GM12878 (cell line): ENCODE measurements around the gene SIRT7. TPM values are rescaled to one million over a fixed set of nuclear protein-coding genes. Genes with fewer than 3 reads are reported as not detected.

Source experiments
- ATAC-seq: fragments of 200-7000 bp; cut with Tn5 transposase; 3 replicates; pipeline ENCODE4 v1.9.1; 2020; ENCODE audit warnings: mild to moderate bottlenecking, moderate library complexity
- BruUV-seq: library from RNA; stranded (reverse); fragments of 400-500 nt; replicated peaks from 2 replicates; lab custom pipeline; 2021; lab: Mats Ljungman, UMichigan
- CTCF ChIA-PET: fragments of 300-600 bp; sonication (Branson Sonifier 250); formaldehyde crosslinking; extraction: SDS; loops from one replicate; lab custom pipeline; 2021; ENCODE audit warnings: inconsistent platforms; lab: Yijun Ruan, JAX
- POLR2A ChIA-PET: fragments of 350-600 bp; formaldehyde crosslinking; extraction: SDS; loops from one replicate; lab custom pipeline; 2021; ENCODE audit warnings: inconsistent platforms; lab: Charles Lee
- RAD21 ChIA-PET: fragments of 300-600 bp; sonication (Branson Sonifier 250); formaldehyde crosslinking; loops from one replicate; lab custom pipeline; 2023; ENCODE audit warnings: antibody characterized with exemption; ENCODE audit not compliant: unreplicated experiment; lab: Charles Lee
- SMC1A ChIA-PET: fragments of 300-600 bp; sonication (Branson Sonifier 250); formaldehyde crosslinking; loops from one replicate; lab custom pipeline; 2023; ENCODE audit not compliant: unreplicated experiment, uncharacterized antibody; lab: Charles Lee
- DNase-seq: peaks from one replicate; pipeline ENCODE4 v3.0.0-alpha.2; 2011; ENCODE audit warnings: low read depth, low spot score
- FAIRE-seq: peaks from 3 replicates; lab custom pipeline; 2011; peaks lifted over from hg19 to GRCh38; lab: Jason Lieb, UNC
- H2AFZ ChIP-seq: 2 replicates; pipeline ENCODE4 v1.6.0; 2011; ENCODE audit warnings: low read depth, low read length, control low read depth; ENCODE audit not compliant: control insufficient read depth
- H3K27ac ChIP-seq: 2 replicates; pipeline ENCODE4 v1.5.1; 2011; ENCODE audit warnings: control low read depth; ENCODE audit not compliant: control insufficient read depth, insufficient read depth
- H3K27me3 ChIP-seq, 2 experiments: replicated peaks in 1 of 2; 2 replicates each; pipeline versions ENCODE4 v1.6.0 to v1.6.1; 2011; ENCODE audit warnings: low read length in 1 of 2; ENCODE audit not compliant: control insufficient read depth in 2 of 2, insufficient read depth in 2 of 2
- H3K36me3 ChIP-seq, 2 experiments: 2 replicates each; pipeline ENCODE4 v1.5.1; 2011; ENCODE audit warnings: low read length in 1 of 2; ENCODE audit not compliant: control insufficient read depth in 2 of 2, insufficient read depth in 2 of 2
- H3K4me1 ChIP-seq: 2 replicates; pipeline ENCODE4 v1.6.1; 2011; ENCODE audit warnings: mild to moderate bottlenecking, low read length, moderate library complexity, mixed read lengths; ENCODE audit not compliant: control insufficient read depth, insufficient read depth
- H3K4me2 ChIP-seq: 2 replicates; pipeline ENCODE4 v1.6.0; 2011; ENCODE audit warnings: control low read depth; ENCODE audit not compliant: control insufficient read depth, insufficient read depth
- H3K4me3 ChIP-seq: fragments of 200-600 bp; sonication (generic); 2 replicates; pipeline ENCODE4 v1.5.1; 2016
- H3K79me2 ChIP-seq: 2 replicates; pipeline ENCODE4 v1.6.0; 2011; ENCODE audit warnings: low read length; ENCODE audit not compliant: control insufficient read depth, insufficient read depth
- H3K9ac ChIP-seq: 2 replicates; pipeline ENCODE4 v1.8.0; 2011; ENCODE audit warnings: low read length, control low read depth, mixed read lengths; ENCODE audit not compliant: control insufficient read depth, insufficient read depth
- H3K9me3 ChIP-seq: replicated peaks from 3 replicates; pipeline ENCODE4 v1.5.1; 2011; ENCODE audit warnings: mild to moderate bottlenecking, low read length; ENCODE audit not compliant: control insufficient read depth, insufficient read depth
- H4K20me1 ChIP-seq: 2 replicates; pipeline ENCODE4 v1.6.0; 2011; ENCODE audit not compliant: control insufficient read depth, insufficient read depth
- BHLHE40 ChIP-seq, 2 experiments: fragments of 450-650 bp in 1 of 2; IDR thresholded peaks; 2 replicates each; pipeline ENCODE4 v1.6.1; 2011 to 2017; ENCODE audit warnings: low read depth in 2 of 2, borderline replicate concordance in 1 of 2, improper control_type of control experiment in 1 of 2, low read length in 1 of 2, mild to moderate bottlenecking in 1 of 2
- GABPA ChIP-seq: IDR thresholded peaks from 2 replicates; pipeline ENCODE4 v1.6.1; 2014; ENCODE audit warnings: antibody characterized with exemption, low read depth, mild to moderate bottlenecking, inconsistent platforms
- WGBS: methylation state at CpG from one replicate; pipeline ENCODE4 v1.1.6; 2016; ENCODE audit warnings: low lambda C conversion rate; ENCODE audit not compliant: insufficient replicate concordance, insufficient coverage; ENCODE audit errors: missing lambda C conversion rate; 5-methylcytosine and 5-hydroxymethylcytosine counted together
- in situ Hi-C: fragments of 300-500 bp; cut with MboI; formaldehyde crosslinking; loops from 9 replicates; pipeline ENCODE4 v1.14.3; 2018; ENCODE audit warnings: mixed read lengths
- intact Hi-C: fragments of 100-400 bp; cut with micrococcal nuclease; formaldehyde crosslinking; loops from one replicate; pipeline ENCODE4 v1.14.2; 2022; ENCODE audit not compliant: unreplicated experiment
- polyA plus RNA-seq, 11 experiments: library from polyadenylated mRNA; depleted of rRNA in 4 of 11; unstranded in 6 of 11; stranded (reverse) in 5 of 11; fragments of >200 nt; fragmentation: Nextera tagmentation in 4 of 11; fragmentation: Illumina TruSeq in 1 of 11; extraction: Ambion mirVana in 4 of 11; extraction: Trizol in 1 of 11; gene quantifications; 1 replicate in 1 of 11; 2 replicates in 10 of 11; pipeline versions ENCODE4 v1.2.1 to v1.2.3, GENCODE V29; 2011 to 2016; ENCODE audit warnings: inconsistent platforms in 2 of 11, missing spikeins in 2 of 11, low read depth in 1 of 11
- total RNA-seq, 4 experiments: library from RNA; depleted of rRNA in 3 of 4; stranded (reverse); fragments of >200 nt in 3 of 4; fragmentation: Illumina TruSeq in 1 of 4; extraction: Trizol in 1 of 4; gene quantifications; 2 replicates each; pipeline versions ENCODE4 v1.2.1 to v1.2.3, GENCODE V29; 2013 to 2021
- TF ChIP-seq, protein P1 (sequence below): fragments of 450-650 bp; IDR thresholded peaks from 2 replicates; pipeline ENCODE4 v1.6.1; 2016; ENCODE audit warnings: mild to moderate bottlenecking

Gene SIRT7
- total and polyA plus RNA-seq, 10 of the 15 experiments (the other 5 are each of a cell fraction or from before 2014, with no cell fraction given) = 1.2 to 56.2 (median 22.7) TPM

DNA sequence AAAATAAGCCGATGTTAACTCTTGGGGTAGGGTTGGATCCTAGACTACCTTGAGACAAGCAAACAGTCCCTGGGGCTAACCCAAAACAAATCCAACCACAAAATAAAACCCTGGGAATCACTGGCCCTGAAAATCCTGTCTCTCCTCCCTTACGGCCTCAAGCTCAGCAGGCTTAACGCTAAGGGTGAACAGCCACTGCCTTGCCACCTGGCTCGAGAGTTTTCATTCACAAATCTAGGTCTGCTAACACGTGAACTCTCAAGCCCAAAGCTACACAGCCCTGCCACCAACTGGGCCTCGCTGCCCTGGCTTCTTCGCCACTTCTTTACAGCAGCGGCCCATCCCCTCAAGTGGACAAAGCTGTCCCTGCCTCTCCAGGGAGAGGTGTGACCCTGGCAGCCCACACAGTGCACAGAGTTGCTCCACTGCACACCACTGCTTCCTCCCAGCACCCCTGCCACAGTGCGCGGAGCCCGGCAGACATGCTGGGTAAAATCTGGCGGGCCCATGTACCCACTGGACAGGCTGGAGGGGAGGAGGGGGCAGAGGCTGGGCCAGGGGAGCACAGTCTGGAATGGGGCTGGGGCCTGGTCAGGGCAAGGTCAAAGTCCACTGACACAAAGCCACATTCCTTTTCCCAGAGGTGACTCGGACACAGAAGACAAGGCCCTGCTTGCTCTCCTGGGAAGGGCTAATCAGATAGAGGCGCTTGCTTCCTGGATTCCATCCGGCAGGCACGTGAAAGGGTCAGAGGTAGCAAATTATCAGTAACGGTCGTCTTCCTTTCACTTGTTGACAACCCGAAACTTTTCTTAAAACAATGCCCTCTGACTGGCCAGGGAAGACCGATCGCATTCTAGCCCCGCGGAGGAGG, 7.8 kb downstream of the SIRT7 start:
- no peaks in the 10 kb centered on the region for H3K9me3 ChIP-seq
- RAD21 ChIA-PET = no interaction called here
- peak overlapping the region; percentile 95 for H3K4me3 ChIP-seq
- in situ Hi-C loops = no loop called here
- intact Hi-C loops = no loop called here
- peaks cover 13% of the 10 kb centered on the region for H3K79me2 ChIP-seq
- H3K4me2 ChIP-seq = peak overlapping the region; percentile 74
- WGBS = 45% methylated on average over 23 of the region's 23 CpGs
- DNase-seq (no peak), FAIRE-seq (no peak), ATAC-seq (peak; percentile 7; the same call in 1 of the 3 replicates)
- POLR2A ChIA-PET = interaction anchor here (0.7 to 2.4 kb wide), 2 partner anchors 13 to 16 kb away, joined by 3 to 13 read pairs; no protein-coding TSS in a partner anchor
- no peaks in the 10 kb centered on the region for H3K27me3 ChIP-seq
- no peak overlapping the region; the same call in 1 of the 2 replicates for H2AFZ ChIP-seq
- BruUV-seq = no TSS peak
- peak overlapping the region; percentile 4; the same call in 1 of the 2 replicates for H3K27ac ChIP-seq
- no peaks in the 10 kb centered on the region for H4K20me1 ChIP-seq
- peaks cover 5% of the 10 kb centered on the region; the same call in 1 of the 2 replicates for H3K4me1 ChIP-seq
- TF ChIP-seq GABPA (no peak), BHLHE40 (IDR thresholded peaks at IDR 0.05; ENCODE audit: borderline replicate concordance in 1 of 2, low read depth in 2 of 2, low read length in 1 of 2) (peak; percentile 16 to 57; a peak in 2 of 4 replicates)
- TF ChIP-seq, protein P1, sequence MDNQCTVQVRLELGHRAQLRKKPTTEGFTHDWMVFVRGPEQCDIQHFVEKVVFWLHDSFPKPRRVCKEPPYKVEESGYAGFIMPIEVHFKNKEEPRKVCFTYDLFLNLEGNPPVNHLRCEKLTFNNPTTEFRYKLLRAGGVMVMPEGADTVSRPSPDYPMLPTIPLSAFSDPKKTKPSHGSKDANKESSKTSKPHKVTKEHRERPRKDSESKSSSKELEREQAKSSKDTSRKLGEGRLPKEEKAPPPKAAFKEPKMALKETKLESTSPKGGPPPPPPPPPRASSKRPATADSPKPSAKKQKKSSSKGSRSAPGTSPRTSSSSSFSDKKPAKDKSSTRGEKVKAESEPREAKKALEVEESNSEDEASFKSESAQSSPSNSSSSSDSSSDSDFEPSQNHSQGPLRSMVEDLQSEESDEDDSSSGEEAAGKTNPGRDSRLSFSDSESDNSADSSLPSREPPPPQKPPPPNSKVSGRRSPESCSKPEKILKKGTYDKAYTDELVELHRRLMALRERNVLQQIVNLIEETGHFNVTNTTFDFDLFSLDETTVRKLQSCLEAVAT = 0 out of 2 replicates have a peak, but pooled peaks have one; percentile 19
- peak overlapping the region; percentile 64 for H3K9ac ChIP-seq
- H3K36me3 ChIP-seq = peaks cover 6 to 28% of the 10 kb centered on the region in 2 experiments
- CTCF ChIA-PET = no interaction called here
- SMC1A ChIA-PET = no interaction called here
